Activated T-cell treated with anti-CD3 and anti-CD28 coated beads for 4 hours (primary cell): Measurements from ENCODE around the gene PAK4.
"Not testable (repeated sequence)": the region's sequence is repeated elsewhere in the genome, so short reads cannot be mapped to it uniquely, and the experiment has no call there.

Experiments
- DNase-seq: peaks from one replicate; pipeline ENCODE4 v3.0.0-alpha.2; 2020

The PAK4 gene

GRCh38 chr19:39212375-39212742 lies 86.8 kb downstream of the PAK4 start:
- DNase-seq: peak; percentile 47

GRCh38 chr19:39215323-39215722 lies 89.7 kb downstream of the PAK4 start:
- not testable (repeated sequence) for DNase-seq

GRCh38 chr19:39217094-39217493 lies 91.5 kb downstream of the PAK4 start:
- no peak for DNase-seq

GRCh38 chr19:39218230-39219007 lies 92.8 kb downstream of the PAK4 start:
- no peak for DNase-seq

- DNase-seq: not testable (repeated sequence)
Measured at GRCh38 chr19:39219108-39219507, 93.5 kb downstream of the PAK4 start.

- no peak for DNase-seq
Measured at GRCh38 chr19:39223703-39224279, 98.2 kb downstream of the PAK4 start.

GRCh38 chr19:39224910-39225309 lies 99.3 kb downstream of the PAK4 start:
- DNase-seq: no peak
